Hepatocyte (in vitro differentiated cells): ENCODE measurements around the gene DHX15. TPM values are rescaled to one million over a fixed set of nuclear protein-coding genes. Genes with fewer than 3 reads are reported as not detected.

Experiments used
- DNase-seq: peaks from one replicate; pipeline ENCODE4 v3.0.0-alpha.2; 2016; ENCODE audit warnings: low spot score
- H2AFZ ChIP-seq: fragments of 200-600 bp; sonication (generic); 2 replicates; pipeline ENCODE4 v1.6.0; 2016; ENCODE audit warnings: antibody characterized with exemption, mild to moderate bottlenecking
- H3K27ac ChIP-seq: fragments of 200-600 bp; sonication (generic); 2 replicates; pipeline ENCODE4 v1.5.1; 2016; ENCODE audit warnings: mild to moderate bottlenecking
- H3K27me3 ChIP-seq: fragments of 200-600 bp; sonication (generic); 2 replicates; pipeline ENCODE4 v1.6.1; 2016
- H3K36me3 ChIP-seq: fragments of 200-600 bp; sonication (generic); replicated peaks from 2 replicates; pipeline ENCODE4 v1.5.1; 2016; ENCODE audit warnings: low read depth; ENCODE audit not compliant: insufficient read depth
- H3K4me1 ChIP-seq: fragments of 200-600 bp; sonication (generic); 2 replicates; pipeline ENCODE4 v1.5.1; 2016; ENCODE audit warnings: mild to moderate bottlenecking, moderate library complexity; ENCODE audit not compliant: insufficient read depth
- H3K4me2 ChIP-seq: fragments of 200-600 bp; sonication (generic); 2 replicates; pipeline ENCODE4 v1.6.0; 2016
- H3K4me3 ChIP-seq: fragments of 200-600 bp; sonication (generic); 2 replicates; pipeline ENCODE4 v1.5.1; 2016; ENCODE audit warnings: mild to moderate bottlenecking
- H3K79me2 ChIP-seq: fragments of 200-600 bp; sonication (generic); 2 replicates; pipeline ENCODE4 v1.6.0; 2017; ENCODE audit warnings: mild to moderate bottlenecking
- H3K9me2 ChIP-seq: fragments of 200-600 bp; sonication (generic); replicated peaks from 2 replicates; pipeline ENCODE4 v1.6.0; 2017; ENCODE audit warnings: mild to moderate bottlenecking; ENCODE audit not compliant: insufficient read depth
- H3K9me3 ChIP-seq: fragments of 200-600 bp; sonication (generic); 2 replicates; pipeline ENCODE4 v1.5.1; 2016; ENCODE audit warnings: low read depth, mild to moderate bottlenecking
- H4K20me1 ChIP-seq: fragments of 200-600 bp; sonication (generic); 2 replicates; pipeline ENCODE4 v1.6.0; 2016; ENCODE audit warnings: mild to moderate bottlenecking; ENCODE audit not compliant: insufficient read depth, poor library complexity, severe bottlenecking
- EZH2 ChIP-seq: fragments of 200-600 bp; sonication (generic); IDR thresholded peaks from 2 replicates; pipeline ENCODE4 v1.6.1; 2016; ENCODE audit warnings: antibody characterized with exemption, mild to moderate bottlenecking, borderline replicate concordance
- EZH2phosphoT487 ChIP-seq: fragments of 200-600 bp; sonication (generic); IDR thresholded peaks from one replicate; pipeline ENCODE4 v1.6.1; 2018; ENCODE audit warnings: antibody characterized with exemption, mild to moderate bottlenecking, low read depth, moderate library complexity; ENCODE audit not compliant: unreplicated experiment, severe bottlenecking
- WGBS: methylation state at CpG from one replicate; pipeline ENCODE4 v1.1.6; 2016; ENCODE audit warnings: low lambda C conversion rate; ENCODE audit errors: missing lambda C conversion rate; 5-methylcytosine and 5-hydroxymethylcytosine counted together
- polyA plus RNA-seq: library from polyadenylated mRNA; unstranded; fragments of >200 nt; fragmentation: Nextera tagmentation; extraction: Ambion mirVana; gene quantifications from 2 replicates; pipeline ENCODE4 v1.2.1, GENCODE V29; 2016
- total RNA-seq: library from RNA; depleted of rRNA; stranded (reverse); fragments of >200 nt; gene quantifications from 2 replicates; pipeline ENCODE4 v1.2.3, GENCODE V29; 2014
- TF ChIP-seq, protein P1 (sequence below): fragments of 200-600 bp; sonication (generic); IDR thresholded peaks from 2 replicates; pipeline ENCODE4 v1.5.1; 2016; ENCODE audit warnings: antibody characterized with exemption, mild to moderate bottlenecking; ENCODE audit not compliant: poor library complexity

DHX15 gene
- total and polyA plus RNA-seq, 2 experiments from 2014 or later: 88.4 to 188 TPM

DNA sequence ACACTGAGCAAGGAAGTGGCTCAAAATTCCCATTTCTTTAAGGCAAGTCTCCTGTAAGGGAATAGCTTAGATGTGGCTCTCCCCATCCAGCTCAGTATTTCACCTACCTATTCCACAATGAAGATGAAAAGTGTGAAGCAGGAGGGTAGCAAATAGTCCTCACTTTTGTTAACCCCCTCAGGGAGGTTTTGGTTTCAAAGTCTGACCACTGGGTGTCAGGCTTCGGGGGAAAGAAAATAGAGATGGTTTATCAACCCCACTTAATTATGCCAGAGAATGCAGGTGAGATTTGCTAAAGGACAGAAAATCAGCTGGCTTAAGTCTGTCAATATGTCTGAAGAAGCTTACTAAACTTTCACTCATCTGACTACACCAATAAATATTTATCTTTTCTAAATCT is 69.5 kb downstream of the DHX15 start:
- Histone ChIP-seq H3K9me3 (no peaks in the 10 kb centered on the region), H3K27ac (no peak overlapping the region), H3K9me2 (no peaks in the 10 kb centered on the region), H3K4me2 (no peak overlapping the region), H3K4me1 (peaks cover 15% of the 10 kb centered on the region), H3K27me3 (no peaks in the 10 kb centered on the region), H3K36me3 (no peaks in the 10 kb centered on the region), H4K20me1 (no peaks in the 10 kb centered on the region), H3K79me2 (peaks cover 5% of the 10 kb centered on the region), H2AFZ (no peak overlapping the region), H3K4me3 (no peak overlapping the region)
- DNase-seq: no peak
- WGBS: 55% methylated on average over 1 of the region's 1 CpG
- TF ChIP-seq EZH2phosphoT487 (no peak), EZH2 (no peak)
- TF ChIP-seq, protein P1, sequence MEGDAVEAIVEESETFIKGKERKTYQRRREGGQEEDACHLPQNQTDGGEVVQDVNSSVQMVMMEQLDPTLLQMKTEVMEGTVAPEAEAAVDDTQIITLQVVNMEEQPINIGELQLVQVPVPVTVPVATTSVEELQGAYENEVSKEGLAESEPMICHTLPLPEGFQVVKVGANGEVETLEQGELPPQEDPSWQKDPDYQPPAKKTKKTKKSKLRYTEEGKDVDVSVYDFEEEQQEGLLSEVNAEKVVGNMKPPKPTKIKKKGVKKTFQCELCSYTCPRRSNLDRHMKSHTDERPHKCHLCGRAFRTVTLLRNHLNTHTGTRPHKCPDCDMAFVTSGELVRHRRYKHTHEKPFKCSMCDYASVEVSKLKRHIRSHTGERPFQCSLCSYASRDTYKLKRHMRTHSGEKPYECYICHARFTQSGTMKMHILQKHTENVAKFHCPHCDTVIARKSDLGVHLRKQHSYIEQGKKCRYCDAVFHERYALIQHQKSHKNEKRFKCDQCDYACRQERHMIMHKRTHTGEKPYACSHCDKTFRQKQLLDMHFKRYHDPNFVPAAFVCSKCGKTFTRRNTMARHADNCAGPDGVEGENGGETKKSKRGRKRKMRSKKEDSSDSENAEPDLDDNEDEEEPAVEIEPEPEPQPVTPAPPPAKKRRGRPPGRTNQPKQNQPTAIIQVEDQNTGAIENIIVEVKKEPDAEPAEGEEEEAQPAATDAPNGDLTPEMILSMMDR: no peak

- Histone ChIP-seq H3K4me3 (no peak overlapping the region), H4K20me1 (no peaks in the 10 kb centered on the region), H3K79me2 (peaks cover 2% of the 10 kb centered on the region), H3K36me3 (no peaks in the 10 kb centered on the region), H3K9me3 (no peaks in the 10 kb centered on the region), H3K27ac (no peak overlapping the region), H2AFZ (no peak overlapping the region), H3K9me2 (no peaks in the 10 kb centered on the region), H3K27me3 (no peaks in the 10 kb centered on the region), H3K4me2 (no peak overlapping the region), H3K4me1 (peaks cover 5% of the 10 kb centered on the region)
- WGBS: 84% methylated on average over 2 of the region's 2 CpGs
- TF ChIP-seq EZH2 (no peak), EZH2phosphoT487 (no peak)
- TF ChIP-seq, protein P1: no peak
- no peak for DNase-seq
Measured at GRCh38 chr4:24513718-24514117, 70.6 kb downstream of the DHX15 start.

- no peak overlapping the region for H3K4me2 ChIP-seq
- TF ChIP-seq, protein P1: no peak
- TF ChIP-seq EZH2phosphoT487: no peak
- TF ChIP-seq EZH2: no peak
- H3K9me2 ChIP-seq: no peaks in the 10 kb centered on the region
- H3K9me3 ChIP-seq: no peaks in the 10 kb centered on the region
- H3K36me3 ChIP-seq: no peaks in the 10 kb centered on the region
- no peaks in the 10 kb centered on the region for H3K79me2 ChIP-seq
- no peak overlapping the region for H3K27ac ChIP-seq
- no peaks in the 10 kb centered on the region for H3K27me3 ChIP-seq
- H4K20me1 ChIP-seq: no peaks in the 10 kb centered on the region
- H3K4me3 ChIP-seq: no peak overlapping the region
- H2AFZ ChIP-seq: no peak overlapping the region
- DNase-seq: no peak
- 72% methylated on average over 5 of the region's 5 CpGs for WGBS
- no peaks in the 10 kb centered on the region for H3K4me1 ChIP-seq
Measured at GRCh38 chr4:24511371-24512063, 72.8 kb downstream of the DHX15 start.

- H3K36me3 ChIP-seq: no peaks in the 10 kb centered on the region
- H3K27ac ChIP-seq: no peak overlapping the region
- no peaks in the 10 kb centered on the region for H3K4me1 ChIP-seq
- WGBS: 95% methylated on average over 5 of the region's 5 CpGs
- H3K9me3 ChIP-seq: no peaks in the 10 kb centered on the region
- H3K4me3 ChIP-seq: no peak overlapping the region
- no peaks in the 10 kb centered on the region for H3K27me3 ChIP-seq
- no peaks in the 10 kb centered on the region for H3K79me2 ChIP-seq
- no peak for DNase-seq
- no peaks in the 10 kb centered on the region for H4K20me1 ChIP-seq
- no peak overlapping the region for H2AFZ ChIP-seq
- no peak overlapping the region for H3K4me2 ChIP-seq
- no peak for TF ChIP-seq EZH2
- H3K9me2 ChIP-seq: no peaks in the 10 kb centered on the region
Measured at GRCh38 chr4:24510091-24510490, 74.3 kb downstream of the DHX15 start.
